ENCODE results near the gene FAIM. TPM values are rescaled to one million over a fixed set of nuclear protein-coding genes. Genes with fewer than 3 reads are reported as not detected.

FAIM gene
- total and polyA plus RNA-seq, 2 experiments from 2014 or later: 12.0 to 29.7 TPM

GRCh38 chr3:138569090-138569489 lies 39.5 kb upstream of the FAIM start:
- no peak overlapping the region for H3K4me3 Mint-ChIP-seq
- H3K27ac ChIP-seq (ENCODE audit: low read depth): no peak overlapping the region
- no peak overlapping the region for H3K27ac Mint-ChIP-seq
- H3K4me2 ChIP-seq: no peak overlapping the region
- no peak for DNase-seq (ENCODE audit: low spot score)
- H3K27me3 ChIP-seq (ENCODE audit: insufficient read depth): no peaks in the 10 kb centered on the region
- H3K4me1 ChIP-seq (ENCODE audit: insufficient read depth): no peaks in the 10 kb centered on the region
- peaks cover 20% of the 10 kb centered on the region for H3K9me3 Mint-ChIP-seq
- H3K36me3 ChIP-seq (ENCODE audit: insufficient read depth): peaks cover 4% of the 10 kb centered on the region; the same call in 1 of the 2 replicates
- no peaks in the 10 kb centered on the region; the same call in 2 of the 3 replicates for H3K4me1 Mint-ChIP-seq
- H3K27me3 Mint-ChIP-seq (ENCODE audit: insufficient read depth, low read depth, poor library complexity): peaks cover 2% of the 10 kb centered on the region
- peaks cover 35% of the 10 kb centered on the region for H3K36me3 Mint-ChIP-seq (ENCODE audit: low read depth)
- ATAC-seq: no peak
- H3F3A ChIP-seq (replicated peaks; ENCODE audit: low read depth): no peaks in the 10 kb centered on the region
- no peaks in the 10 kb centered on the region for H3K79me2 ChIP-seq (replicated peaks; ENCODE audit: insufficient read depth)
- no peak overlapping the region for H2AFZ ChIP-seq
- no peak overlapping the region for H3K4me3 ChIP-seq
- no peaks in the 10 kb centered on the region for H4K20me1 ChIP-seq (replicated peaks; ENCODE audit: insufficient read depth)
- TF ChIP-seq POLR2AphosphoS5 (IDR thresholded peaks at IDR 0.05; ENCODE audit: low read depth): no peak
- TF ChIP-seq NANOG (IDR thresholded peaks at IDR 0.05; ENCODE audit: borderline replicate concordance): no peak
- no peak for TF ChIP-seq EZH2phosphoT487 (IDR thresholded peaks at IDR 0.05; ENCODE audit: unreplicated experiment)
- TF ChIP-seq ZNF331 (CRISPR knock-in tag; IDR thresholded peaks at IDR 0.05; ENCODE audit: low read depth): no peak
- TF ChIP-seq STAT1 (IDR thresholded peaks at IDR 0.05; ENCODE audit: unreplicated experiment): no peak
- TF ChIP-seq, protein P1, sequence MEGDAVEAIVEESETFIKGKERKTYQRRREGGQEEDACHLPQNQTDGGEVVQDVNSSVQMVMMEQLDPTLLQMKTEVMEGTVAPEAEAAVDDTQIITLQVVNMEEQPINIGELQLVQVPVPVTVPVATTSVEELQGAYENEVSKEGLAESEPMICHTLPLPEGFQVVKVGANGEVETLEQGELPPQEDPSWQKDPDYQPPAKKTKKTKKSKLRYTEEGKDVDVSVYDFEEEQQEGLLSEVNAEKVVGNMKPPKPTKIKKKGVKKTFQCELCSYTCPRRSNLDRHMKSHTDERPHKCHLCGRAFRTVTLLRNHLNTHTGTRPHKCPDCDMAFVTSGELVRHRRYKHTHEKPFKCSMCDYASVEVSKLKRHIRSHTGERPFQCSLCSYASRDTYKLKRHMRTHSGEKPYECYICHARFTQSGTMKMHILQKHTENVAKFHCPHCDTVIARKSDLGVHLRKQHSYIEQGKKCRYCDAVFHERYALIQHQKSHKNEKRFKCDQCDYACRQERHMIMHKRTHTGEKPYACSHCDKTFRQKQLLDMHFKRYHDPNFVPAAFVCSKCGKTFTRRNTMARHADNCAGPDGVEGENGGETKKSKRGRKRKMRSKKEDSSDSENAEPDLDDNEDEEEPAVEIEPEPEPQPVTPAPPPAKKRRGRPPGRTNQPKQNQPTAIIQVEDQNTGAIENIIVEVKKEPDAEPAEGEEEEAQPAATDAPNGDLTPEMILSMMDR (conservative IDR thresholded peaks at IDR 0.05; ENCODE audit: low read depth in 2 of 2): no peak
- no peak for TF ChIP-seq CREB1 (CRISPR knock-in tag; IDR thresholded peaks at IDR 0.05; ENCODE audit: low read depth)
- no peak for TF ChIP-seq REST (IDR thresholded peaks at IDR 0.05; ENCODE audit: unreplicated experiment)
- no peak for TF ChIP-seq EZH2 (IDR thresholded peaks at IDR 0.05; ENCODE audit: low read depth, unreplicated experiment)
- no peak for TF ChIP-seq ETS1 (IDR thresholded peaks at IDR 0.05)
- TF ChIP-seq ZNF114 (CRISPR knock-in tag; IDR thresholded peaks at IDR 0.05): no peak
- TF ChIP-seq JUNB (IDR thresholded peaks at IDR 0.05; ENCODE audit: unreplicated experiment): no peak
- TF ChIP-seq, protein P2, sequence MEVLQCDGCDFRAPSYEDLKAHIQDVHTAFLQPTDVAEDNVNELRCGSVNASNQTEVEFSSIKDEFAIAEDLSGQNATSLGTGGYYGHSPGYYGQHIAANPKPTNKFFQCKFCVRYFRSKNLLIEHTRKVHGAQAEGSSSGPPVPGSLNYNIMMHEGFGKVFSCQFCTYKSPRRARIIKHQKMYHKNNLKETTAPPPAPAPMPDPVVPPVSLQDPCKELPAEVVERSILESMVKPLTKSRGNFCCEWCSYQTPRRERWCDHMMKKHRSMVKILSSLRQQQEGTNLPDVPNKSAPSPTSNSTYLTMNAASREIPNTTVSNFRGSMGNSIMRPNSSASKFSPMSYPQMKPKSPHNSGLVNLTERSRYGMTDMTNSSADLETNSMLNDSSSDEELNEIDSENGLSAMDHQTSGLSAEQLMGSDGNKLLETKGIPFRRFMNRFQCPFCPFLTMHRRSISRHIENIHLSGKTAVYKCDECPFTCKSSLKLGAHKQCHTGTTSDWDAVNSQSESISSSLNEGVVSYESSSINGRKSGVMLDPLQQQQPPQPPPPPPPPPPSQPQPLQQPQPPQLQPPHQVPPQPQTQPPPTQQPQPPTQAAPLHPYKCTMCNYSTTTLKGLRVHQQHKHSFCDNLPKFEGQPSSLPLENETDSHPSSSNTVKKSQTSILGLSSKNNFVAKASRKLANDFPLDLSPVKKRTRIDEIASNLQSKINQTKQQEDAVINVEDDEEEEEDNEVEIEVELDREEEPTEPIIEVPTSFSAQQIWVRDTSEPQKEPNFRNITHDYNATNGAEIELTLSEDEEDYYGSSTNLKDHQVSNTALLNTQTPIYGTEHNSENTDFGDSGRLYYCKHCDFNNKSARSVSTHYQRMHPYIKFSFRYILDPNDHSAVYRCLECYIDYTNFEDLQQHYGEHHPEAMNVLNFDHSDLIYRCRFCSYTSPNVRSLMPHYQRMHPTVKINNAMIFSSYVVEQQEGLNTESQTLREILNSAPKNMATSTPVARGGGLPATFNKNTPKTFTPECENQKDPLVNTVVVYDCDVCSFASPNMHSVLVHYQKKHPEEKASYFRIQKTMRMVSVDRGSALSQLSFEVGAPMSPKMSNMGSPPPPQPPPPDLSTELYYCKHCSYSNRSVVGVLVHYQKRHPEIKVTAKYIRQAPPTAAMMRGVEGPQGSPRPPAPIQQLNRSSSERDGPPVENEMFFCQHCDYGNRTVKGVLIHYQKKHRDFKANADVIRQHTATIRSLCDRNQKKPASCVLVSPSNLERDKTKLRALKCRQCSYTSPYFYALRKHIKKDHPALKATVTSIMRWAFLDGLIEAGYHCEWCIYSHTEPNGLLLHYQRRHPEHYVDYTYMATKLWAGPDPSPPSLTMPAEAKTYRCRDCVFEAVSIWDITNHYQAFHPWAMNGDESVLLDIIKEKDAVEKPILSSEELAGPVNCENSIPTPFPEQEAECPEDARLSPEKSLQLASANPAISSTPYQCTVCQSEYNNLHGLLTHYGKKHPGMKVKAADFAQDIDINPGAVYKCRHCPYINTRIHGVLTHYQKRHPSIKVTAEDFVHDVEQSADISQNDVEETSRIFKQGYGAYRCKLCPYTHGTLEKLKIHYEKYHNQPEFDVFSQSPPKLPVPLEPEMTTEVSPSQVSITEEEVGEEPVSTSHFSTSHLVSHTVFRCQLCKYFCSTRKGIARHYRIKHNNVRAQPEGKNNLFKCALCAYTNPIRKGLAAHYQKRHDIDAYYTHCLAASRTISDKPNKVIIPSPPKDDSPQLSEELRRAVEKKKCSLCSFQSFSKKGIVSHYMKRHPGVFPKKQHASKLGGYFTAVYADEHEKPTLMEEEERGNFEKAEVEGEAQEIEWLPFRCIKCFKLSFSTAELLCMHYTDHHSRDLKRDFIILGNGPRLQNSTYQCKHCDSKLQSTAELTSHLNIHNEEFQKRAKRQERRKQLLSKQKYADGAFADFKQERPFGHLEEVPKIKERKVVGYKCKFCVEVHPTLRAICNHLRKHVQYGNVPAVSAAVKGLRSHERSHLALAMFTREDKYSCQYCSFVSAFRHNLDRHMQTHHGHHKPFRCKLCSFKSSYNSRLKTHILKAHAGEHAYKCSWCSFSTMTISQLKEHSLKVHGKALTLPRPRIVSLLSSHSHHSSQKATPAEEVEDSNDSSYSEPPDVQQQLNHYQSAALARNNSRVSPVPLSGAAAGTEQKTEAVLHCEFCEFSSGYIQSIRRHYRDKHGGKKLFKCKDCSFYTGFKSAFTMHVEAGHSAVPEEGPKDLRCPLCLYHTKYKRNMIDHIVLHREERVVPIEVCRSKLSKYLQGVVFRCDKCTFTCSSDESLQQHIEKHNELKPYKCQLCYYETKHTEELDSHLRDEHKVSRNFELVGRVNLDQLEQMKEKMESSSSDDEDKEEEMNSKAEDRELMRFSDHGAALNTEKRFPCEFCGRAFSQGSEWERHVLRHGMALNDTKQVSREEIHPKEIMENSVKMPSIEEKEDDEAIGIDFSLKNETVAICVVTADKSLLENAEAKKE (CRISPR knock-in tag; IDR thresholded peaks at IDR 0.05): no peak
- H3K9me2 ChIP-seq (ENCODE audit: insufficient read depth): no peaks in the 10 kb centered on the region

Data from GM23338 (cell line).